Endothelial cell of umbilical vein (primary cell): ENCODE measurements around the gene RPS19BP1. TPM values are rescaled to one million over a fixed set of nuclear protein-coding genes. Genes with fewer than 3 reads are reported as not detected.

Experiments
- BruUV-seq: library from RNA; stranded (reverse); fragments of 400-500 nt; replicated peaks from 2 replicates; lab custom pipeline; 2021; lab: Mats Ljungman, UMichigan
- CTCF ChIA-PET: fragments of 300-600, 350-600 bp; sonication (Branson Sonifier 250); formaldehyde crosslinking; loops from one replicate; lab custom pipeline; 2021; ENCODE audit warnings: antibody characterized with exemption, inconsistent platforms; lab: Charles Lee
- POLR2A ChIA-PET: fragments of 300-600, 350-600 bp; sonication (Branson Sonifier 250); formaldehyde crosslinking; loops from one replicate; lab custom pipeline; 2021; ENCODE audit warnings: antibody characterized with exemption, inconsistent platforms; lab: Charles Lee
- DNase-seq: peaks from one replicate; pipeline ENCODE4 v3.0.0-alpha.2; 2011; ENCODE audit warnings: low read depth, low spot score
- FAIRE-seq: peaks from 2 replicates; lab custom pipeline; 2011; peaks lifted over from hg19 to GRCh38; lab: Jason Lieb, UNC
- H2AFZ ChIP-seq: 2 replicates; pipeline ENCODE4 v1.6.0; 2012; ENCODE audit warnings: low read depth, low read length, control low read depth, inconsistent platforms
- H3K27ac ChIP-seq: 2 replicates; pipeline ENCODE4 v1.5.1; 2011; ENCODE audit warnings: low read depth, mild to moderate bottlenecking, control low read depth, low read length, moderate library complexity; ENCODE audit not compliant: insufficient read depth
- H3K27me3 ChIP-seq, 2 experiments: 2 replicates each; pipeline versions ENCODE4 v1.6.0 to v1.6.1; 2011; ENCODE audit warnings: low read length in 2 of 2, mixed read lengths in 1 of 2; ENCODE audit not compliant: control insufficient read depth in 2 of 2, insufficient read depth in 2 of 2
- H3K36me3 ChIP-seq, 2 experiments: 2 replicates in 1 of 2; 3 replicates in 1 of 2; pipeline ENCODE4 v1.5.1; 2011; ENCODE audit warnings: low read length in 2 of 2, mild to moderate bottlenecking in 1 of 2, moderate library complexity in 1 of 2; ENCODE audit not compliant: control insufficient read depth in 2 of 2, insufficient read depth in 2 of 2; ENCODE audit errors: extremely low read depth in 1 of 2
- H3K4me1 ChIP-seq: 3 replicates; pipeline ENCODE4 v1.5.1; 2011; ENCODE audit warnings: mild to moderate bottlenecking, low read length; ENCODE audit not compliant: control insufficient read depth, insufficient read depth; ENCODE audit errors: extremely low read depth
- H3K4me2 ChIP-seq: 2 replicates; pipeline ENCODE4 v1.6.1; 2011; ENCODE audit warnings: low read length, control low read depth, mixed read lengths; ENCODE audit not compliant: insufficient read depth
- H3K4me3 ChIP-seq, 3 experiments: fragments of 200-600 bp in 1 of 3; sonication (generic), shearing (Covaris generic) in 1 of 3; replicated peaks in 1 of 3; 2 replicates each; pipeline ENCODE4 v1.5.1; 2011 to 2016; ENCODE audit warnings: control low read depth in 3 of 3, low read length in 3 of 3, mild to moderate bottlenecking in 2 of 3, inconsistent platforms in 1 of 3, low read depth in 1 of 3, moderate library complexity in 1 of 3; ENCODE audit not compliant: insufficient read depth in 1 of 3
- H3K79me2 ChIP-seq: 2 replicates; pipeline ENCODE4 v1.6.0; 2012; ENCODE audit warnings: low read length, inconsistent platforms; ENCODE audit not compliant: control insufficient read depth, insufficient read depth
- H3K9ac ChIP-seq: replicated peaks from 2 replicates; pipeline ENCODE3; 2011; ENCODE audit warnings: low read length, control low read depth; ENCODE audit not compliant: insufficient read depth; ENCODE audit errors: extremely low read depth
- H3K9me1 ChIP-seq: replicated peaks from 3 replicates; pipeline ENCODE4 v1.6.0; 2011; ENCODE audit warnings: mild to moderate bottlenecking, low read length; ENCODE audit not compliant: control insufficient read depth, insufficient read depth; ENCODE audit errors: extremely low read depth
- H3K9me3 ChIP-seq: replicated peaks from 2 replicates; pipeline ENCODE4 v1.5.1; 2012; ENCODE audit warnings: low read length, inconsistent platforms; ENCODE audit not compliant: control insufficient read depth, insufficient read depth
- H4K20me1 ChIP-seq: replicated peaks from 2 replicates; pipeline ENCODE3; 2011; ENCODE audit warnings: mild to moderate bottlenecking, low read length; ENCODE audit not compliant: control insufficient read depth, insufficient read depth; ENCODE audit errors: extremely low read depth
- CTCF ChIP-seq, 2 donors: IDR thresholded peaks; 1 replicate in 1 of 2; 2 replicates in 1 of 2; pipeline ENCODE4 v1.5.1; 2011; ENCODE audit warnings: low read length in 2 of 2, mild to moderate bottlenecking in 2 of 2, moderate library complexity in 2 of 2, control low read depth in 1 of 2, inconsistent platforms in 1 of 2, low read depth in 1 of 2; ENCODE audit not compliant: insufficient read depth in 1 of 2; ENCODE audit errors: extremely low read depth in 1 of 2
- EZH2 ChIP-seq: IDR thresholded peaks from 2 replicates; pipeline ENCODE4 v1.6.1; 2012; ENCODE audit warnings: borderline replicate concordance, low read depth, mild to moderate bottlenecking, moderate library complexity, low read length, inconsistent platforms; ENCODE audit not compliant: severe bottlenecking
- FOS ChIP-seq: IDR thresholded peaks from 2 replicates; pipeline ENCODE4 v1.6.1; 2011; ENCODE audit warnings: mild to moderate bottlenecking, low read length, moderate library complexity, borderline replicate concordance; ENCODE audit not compliant: insufficient read depth
- GATA2 ChIP-seq: IDR thresholded peaks from 2 replicates; pipeline ENCODE4 v1.7.0; 2011; ENCODE audit warnings: low read depth, mild to moderate bottlenecking, moderate library complexity, mixed read lengths, low read length; ENCODE audit not compliant: insufficient read length, insufficient read depth
- JUN ChIP-seq: IDR thresholded peaks from 2 replicates; pipeline ENCODE4 v1.6.1; 2011; ENCODE audit warnings: borderline replicate concordance, low read depth; ENCODE audit not compliant: insufficient read length, insufficient read depth
- MAX ChIP-seq: IDR thresholded peaks from 2 replicates; pipeline ENCODE4 v1.6.1; 2011; ENCODE audit not compliant: insufficient read depth, insufficient read length
- MYC ChIP-seq: IDR thresholded peaks from one replicate; pipeline ENCODE4 v1.6.1; 2011; ENCODE audit warnings: mild to moderate bottlenecking, low read depth, low read length
- POLR2A ChIP-seq: IDR thresholded peaks from 2 replicates; pipeline ENCODE4 v1.6.1; 2012; ENCODE audit warnings: low read depth, mild to moderate bottlenecking, control low read depth, low read length
- POLR2AphosphoS5 ChIP-seq: IDR thresholded peaks from 2 replicates; pipeline ENCODE4 v1.6.1; 2012; ENCODE audit warnings: low read depth, mild to moderate bottlenecking, control low read depth, low read length, moderate library complexity; ENCODE audit not compliant: insufficient read depth
- dilution Hi-C: fragments of 300-500 bp; cut with MboI; formaldehyde crosslinking; loops from one replicate; pipeline ENCODE4 v1.15.0; 2019; ENCODE audit warnings: low sequenced_read_pairs; ENCODE audit not compliant: extremely low pct_ligation_motif_present
- intact Hi-C: fragments of 100-400 bp; cut with micrococcal nuclease; formaldehyde crosslinking; loops from one replicate; pipeline ENCODE4 v1.10.0; 2022
- polyA plus RNA-seq, 4 experiments: library from polyadenylated mRNA; depleted of rRNA in 3 of 4; stranded (reverse) in 3 of 4; unstranded in 1 of 4; fragments of >200 nt; gene quantifications; 2 replicates each; pipeline versions ENCODE4 v1.2.1 to v1.2.3, GENCODE V29; 2011 to 2012; ENCODE audit warnings: missing spikeins in 1 of 4
- total RNA-seq: library from RNA; stranded (reverse); gene quantifications from 2 replicates; pipeline ENCODE4 v1.2.3, GENCODE V29; 2021

Gene RPS19BP1
- total and polyA plus RNA-seq, 2 donors (not counting 3 experiments of a cell fraction or from before 2014, with no cell fraction given) = 66.6 to 84.3 TPM

GRCh38 chr22:39503630-39504029 is 28.9 kb downstream of the RPS19BP1 start:
- dilution Hi-C loops = no loop called here
- CTCF ChIA-PET = interaction anchor here (1.0 to 4.4 kb wide), 4 partner anchors 11 to 163 kb away, joined by 3 to 38 read pairs (median 10); no protein-coding TSS in a partner anchor
- POLR2A ChIA-PET = no interaction called here
- Histone ChIP-seq H3K36me3 (peaks cover 9 to 18% of the 10 kb centered on the region in 2 experiments), H3K27me3 (peaks cover 0 to 3% of the 10 kb centered on the region in 2 experiments), H2AFZ (no peak overlapping the region), H3K4me2 (peak overlapping the region; percentile 82), H3K9ac (no peak overlapping the region), H3K79me2 (peaks cover 42% of the 10 kb centered on the region), H3K9me1 (no peaks in the 10 kb centered on the region), H3K4me1 (peaks cover 12% of the 10 kb centered on the region), H3K9me3 (no peaks in the 10 kb centered on the region), H4K20me1 (no peaks in the 10 kb centered on the region), H3K4me3 (peak overlapping the region in 1 of 3 experiments; percentile 76), H3K27ac (no peak overlapping the region)
- intact Hi-C loops = loop anchor here (5.0 kb wide), 1 partner anchor 66 kb away; no protein-coding TSS in a partner anchor
- TF ChIP-seq POLR2AphosphoS5 (no peak), JUN (no peak), MAX (no peak)
- BruUV-seq = no TSS peak
- no peak for FAIRE-seq
- DNase-seq = no peak

- peaks cover 35% of the 10 kb centered on the region for H3K79me2 ChIP-seq
These were observed 29.6 kb downstream of the RPS19BP1 start for GRCh38 chr22:39502789-39503409.

More at GRCh38 chr22:39502789-39503409, 29.6 kb downstream of the RPS19BP1 start:
- H3K4me1 ChIP-seq = peaks cover 12% of the 10 kb centered on the region
- FAIRE-seq (peak; percentile 37), DNase-seq (no peak)
- H4K20me1 ChIP-seq = no peaks in the 10 kb centered on the region
- peak overlapping the region; percentile 5 for H3K27ac ChIP-seq
- dilution Hi-C loops = no loop called here
- peak overlapping the region; percentile 51 to 76 (median 67) for H3K4me3 ChIP-seq
- H3K9ac ChIP-seq = peak overlapping the region; percentile 69
- H2AFZ ChIP-seq = peak overlapping the region; percentile 30
- BruUV-seq = TSS peak; percentile 47
- H3K9me3 ChIP-seq = no peaks in the 10 kb centered on the region
- peak overlapping the region; percentile 82 for H3K4me2 ChIP-seq
- peaks cover 7 to 17% of the 10 kb centered on the region in 2 experiments for H3K36me3 ChIP-seq
- intact Hi-C loops = loop anchor here (1.0 to 5.0 kb wide), 3 partner anchors 17 to 66 kb away; partner anchors contain the start of gene ATF4
- no peaks in the 10 kb centered on the region for H3K9me1 ChIP-seq
- TF ChIP-seq GATA2 (no peak), EZH2 (no peak), JUN (no peak), MAX (no peak), CTCF (IDR thresholded peaks at IDR 0.05; ENCODE audit: extremely low read depth in 1 of 2, insufficient read depth in 1 of 2, low read depth in 1 of 2, low read length in 2 of 2) (no peak), POLR2A (no peak), FOS (no peak), POLR2AphosphoS5 (no peak), MYC (no peak)
- peaks cover 0 to 3% of the 10 kb centered on the region in 2 experiments for H3K27me3 ChIP-seq
- ChIA-PET CTCF (interaction anchor here (1.0 to 4.4 kb wide), 4 partner anchors 12 to 163 kb away, joined by 3 to 38 read pairs (median 10); no protein-coding TSS in a partner anchor), POLR2A (interaction anchor here (1.4 to 1.6 kb wide), 3 partner anchors 17 to 184 kb away, joined by 3 to 12 read pairs (median 7); partner anchors contain the start of gene ATF4)
